Psoas muscle (tissue), 8 donors: Measurements from ENCODE around the gene ST6GALNAC2. TPM values are rescaled to one million over a fixed set of nuclear protein-coding genes. Genes with fewer than 3 reads are reported as not detected.

Source experiments
- ATAC-seq, 4 donors: fragments of 200-7000 bp; cut with Tn5 transposase; one replicate each; pipeline ENCODE4 v1.9.1; 2020; ENCODE audit warnings: moderate library complexity in 3 of 4, mild to moderate bottlenecking in 2 of 4
- DNase-seq, 2 donors: peaks; one replicate each; pipeline ENCODE4 v3.0.0-alpha.2; 2020
- H3K27ac ChIP-seq: fragments of 200-600 bp; one replicate; pipeline ENCODE4 v1.8.0; 2022
- H3K27me3 ChIP-seq, 3 donors: fragments of 200-600 bp in 1 of 3; one replicate each; pipeline versions ENCODE4 v1.6.1 to v1.8.0; 2013 to 2022; ENCODE audit warnings: low read length in 2 of 3, mild to moderate bottlenecking in 2 of 3, moderate library complexity in 1 of 3; ENCODE audit not compliant: insufficient read depth in 3 of 3
- H3K36me3 ChIP-seq, 2 donors: fragments of 200-600 bp in 1 of 2; one replicate each; pipeline versions ENCODE4 v1.6.1 to v1.8.0; 2013 to 2022; ENCODE audit warnings: low read depth in 1 of 2, mild to moderate bottlenecking in 1 of 2, moderate library complexity in 1 of 2; ENCODE audit not compliant: insufficient read depth in 1 of 2
- H3K4me1 ChIP-seq: fragments of 200-600 bp; one replicate; pipeline ENCODE4 v1.8.0; 2022
- H3K4me3 ChIP-seq: fragments of 200-600 bp; one replicate; pipeline ENCODE4 v1.8.0; 2022; ENCODE audit warnings: mild to moderate bottlenecking
- H3K9me3 ChIP-seq: fragments of 200-600 bp; one replicate; pipeline ENCODE4 v1.8.0; 2022
- CTCF ChIP-seq: fragments of 200-600 bp; IDR thresholded peaks from one replicate; pipeline ENCODE4 v1.8.0; 2022; ENCODE audit warnings: antibody characterized with exemption
- WGBS, 3 donors: extraction: QIAGEN DNeasy Blood & Tissue Kit; methylation state at CpG; one replicate each; pipeline versions ENCODE4 v1.1.6 to v1.1.7; 2013; 5-methylcytosine and 5-hydroxymethylcytosine counted together
- intact Hi-C, 2 donors: fragments of 100-400 bp; cut with DNase I; formaldehyde crosslinking; loops; one replicate each; pipeline versions ENCODE4 v1.11.0 to v1.14.2; 2022
- polyA plus RNA-seq, 3 donors: library from polyadenylated mRNA; stranded (reverse); fragments of 200-250 nt; gene quantifications; one replicate each; pipeline ENCODE4 v1.2.3, GENCODE V29; 2013
- total RNA-seq, 4 donors: library from RNA; stranded (reverse); fragmentation: NEBNext Ultra II Directional in 2 of 4; extraction: Animal tissue kit (Norgen Biotek cat#: 25700) in 2 of 4; gene quantifications; one replicate each; pipeline versions ENCODE4 v1.2.1 to v1.2.4, GENCODE V29; 2021 to 2023
- donor health status: healthy with polysubstance abuse.
- donor health status: DM: no; HTN: no; CAD: no; lungs with moderate emphysema.
- donor health status: Bipolar disorder and iron deficiency.
- donor health status: healthy.
- donor health status: DM: yes; HTN: yes; CAD: no.
- donor health status: DM: no; HTN: no; CAD: no.
- donor health status: DM: no; HTN: no; CAD: no.
- donor health status: DM: yes; HTN: yes; CAD: no.

Gene ST6GALNAC2
- total and polyA plus RNA-seq, 7 donors: 1.2 to 17.8 (median 8.7) TPM

DNA sequence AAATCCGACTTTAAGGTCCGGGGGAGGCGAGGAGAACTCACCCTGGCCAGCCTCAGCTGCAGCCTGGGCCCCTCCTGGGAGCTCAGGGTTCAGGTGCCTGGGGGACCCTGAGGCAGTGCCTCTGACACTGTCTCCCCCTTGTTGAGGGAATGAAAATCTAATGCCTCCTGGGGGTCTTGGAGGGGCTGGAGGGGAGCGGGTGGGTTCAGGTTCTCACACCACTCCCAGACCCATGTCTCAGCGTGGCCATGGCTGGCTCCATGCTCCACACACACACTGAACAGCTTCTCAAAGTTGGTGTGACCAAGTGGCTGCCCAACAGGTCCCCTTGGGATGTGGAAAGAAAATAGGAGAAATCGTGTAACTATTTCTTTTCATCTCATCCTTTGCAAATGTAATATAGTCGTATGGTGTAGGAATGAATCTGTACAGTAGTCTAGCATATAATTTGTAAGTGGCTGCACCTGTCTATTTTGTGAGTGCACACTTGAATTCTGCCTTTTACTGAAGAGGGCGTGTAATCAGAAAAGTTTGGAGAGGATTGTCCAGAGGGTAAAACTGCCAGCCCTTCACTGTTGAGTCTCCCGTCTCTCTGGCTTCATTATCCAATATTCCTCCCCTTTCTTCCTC, 46.6 kb downstream of the ST6GALNAC2 start:
- ATAC-seq: no peak
- no peak for DNase-seq
- 70 to 80% (median 80%) methylated on average over 9 of the region's 9 CpGs for WGBS, 3 donors
- H3K27me3 ChIP-seq: peaks cover 0 to 19% (median 9%) of the 10 kb centered on the region in 3 donors
- peak overlapping the region; percentile 50 for H3K27ac ChIP-seq
- intact Hi-C loops: no loop called here
- no peak for TF ChIP-seq CTCF
- H3K9me3 ChIP-seq: no peaks in the 10 kb centered on the region
- H3K4me3 ChIP-seq: peak overlapping the region; percentile 65
- H3K36me3 ChIP-seq: no peaks in the 10 kb centered on the region
- H3K4me1 ChIP-seq: peaks cover 31% of the 10 kb centered on the region

DNA sequence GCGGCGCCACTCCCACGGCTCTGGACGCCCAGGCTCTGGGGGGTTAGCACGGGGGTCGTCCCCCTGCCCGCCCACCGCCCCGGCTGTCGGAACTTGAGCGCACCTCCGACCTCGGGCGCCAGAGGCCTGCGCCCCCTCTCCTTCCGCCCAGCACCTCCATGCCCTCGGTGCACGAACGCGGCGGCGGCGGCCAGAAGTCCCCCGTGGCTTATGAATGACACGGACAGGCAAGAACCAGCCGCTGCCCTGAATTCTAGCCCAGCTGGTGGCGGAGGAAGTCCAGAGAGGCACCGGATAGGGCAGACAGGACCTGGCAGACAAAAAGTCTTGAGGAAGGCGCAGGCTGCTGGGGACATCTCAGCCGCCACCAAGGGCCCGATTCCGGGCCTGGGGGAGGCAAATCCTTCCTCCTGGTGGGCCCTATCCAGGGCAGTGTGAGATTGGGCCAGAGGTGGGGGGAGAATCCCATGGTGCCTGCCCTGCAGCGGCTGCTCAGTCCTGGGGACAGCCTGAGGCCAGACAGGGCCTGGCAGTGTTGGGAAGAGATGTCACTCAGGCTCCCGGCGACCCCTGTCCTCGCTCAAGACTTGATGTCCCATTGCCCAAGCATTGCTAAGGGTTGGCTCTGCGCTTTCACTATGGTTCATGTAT, 47.3 kb downstream of the ST6GALNAC2 start:
- Histone ChIP-seq H3K9me3 (no peaks in the 10 kb centered on the region), H3K4me3 (peak overlapping the region; percentile 65), H3K27me3 (peaks cover 0 to 19% (median 9%) of the 10 kb centered on the region in 3 donors), H3K27ac (peak overlapping the region; percentile 50), H3K36me3 (no peaks in the 10 kb centered on the region), H3K4me1 (peaks cover 24% of the 10 kb centered on the region)
- 19 to 30% (median 20%) methylated on average over 27 to 37 of the region's 37 CpGs for WGBS, 3 donors
- ATAC-seq: no peak
- intact Hi-C loops: no loop called here
- DNase-seq: peak in 1 of 2 donors; percentile 37
- TF ChIP-seq CTCF: no peak

DNA sequence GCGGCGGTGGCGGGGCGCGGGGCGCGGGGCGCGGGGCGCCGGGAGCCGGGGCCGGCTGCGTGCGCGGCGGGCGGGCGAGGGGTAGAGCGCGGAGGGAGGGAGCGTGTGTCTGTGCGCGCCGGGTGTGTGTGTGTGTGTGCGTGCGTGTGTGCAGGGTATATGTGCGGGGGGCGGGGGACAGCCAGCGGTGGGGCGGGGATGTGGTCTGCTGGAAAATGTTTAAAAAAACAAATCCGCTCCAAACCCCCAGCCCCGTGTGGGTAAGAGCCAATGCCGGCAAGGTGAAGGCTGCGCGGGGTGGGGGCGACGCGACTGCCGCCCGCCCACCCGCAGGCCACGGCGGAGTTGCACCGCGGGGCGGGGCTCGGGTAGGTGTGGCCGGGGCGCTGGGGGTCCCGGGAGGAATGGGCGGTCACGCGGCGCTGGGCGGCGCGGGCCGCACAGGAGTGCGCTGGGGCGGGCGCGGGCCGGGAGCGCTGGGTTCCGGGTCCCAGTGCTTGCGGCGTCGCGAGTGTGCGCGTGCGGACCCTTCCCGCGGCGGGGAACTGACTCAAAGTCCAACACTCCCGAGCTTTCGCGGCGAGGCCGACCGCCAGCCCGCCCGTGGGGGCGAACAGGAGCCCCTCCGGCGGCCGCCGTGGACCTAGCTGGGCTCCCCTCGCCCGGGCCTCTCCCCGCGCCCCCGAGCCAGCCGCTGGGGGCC, 47.9 kb downstream of the ST6GALNAC2 start, which contains the start of gene CYGB:
Gene CYGB, minus strand, starts transcription at position 132 of the 703 bp plus-strand sequence. CDS start 167 bp downstream, outside the sequence.
- peaks cover 0 to 19% (median 9%) of the 10 kb centered on the region in 3 donors for H3K27me3 ChIP-seq
- peak; percentile 61 to 74 for DNase-seq

GRCh38 chr17:76537288-76537577, 48.4 kb downstream of the ST6GALNAC2 start:
- peaks cover 0 to 19% (median 9%) of the 10 kb centered on the region in 3 donors for H3K27me3 ChIP-seq

More for the DNA sequence above, 47.9 kb downstream of the ST6GALNAC2 start, which contains the start of gene CYGB:
- no peaks in the 10 kb centered on the region for H3K36me3 ChIP-seq
- H3K4me3 ChIP-seq: peak within 1 kb of the TSS; percentile 65
- no peak for ATAC-seq
- WGBS, 3 donors: 1% methylated on average over 35 to 95 of the region's 95 CpGs
- peaks cover 24% of the 10 kb centered on the region for H3K4me1 ChIP-seq
- TF ChIP-seq CTCF: no peak
- no peaks in the 10 kb centered on the region for H3K9me3 ChIP-seq
- peak within 1 kb of the TSS; percentile 63 for H3K27ac ChIP-seq
- intact Hi-C loops: no loop called here

More at GRCh38 chr17:76537288-76537577, 48.4 kb downstream of the ST6GALNAC2 start:
- TF ChIP-seq CTCF: no peak
- Histone ChIP-seq H3K4me1 (peaks cover 24% of the 10 kb centered on the region), H3K9me3 (no peaks in the 10 kb centered on the region), H3K4me3 (peak overlapping the region; percentile 65), H3K36me3 (no peaks in the 10 kb centered on the region), H3K27ac (peak overlapping the region; percentile 63)
- WGBS, 3 donors: 5 to 11% (median 7%) methylated on average over 22 to 26 of the region's 26 CpGs
- no peak for ATAC-seq
- peak; percentile 59 to 79 for DNase-seq
- intact Hi-C loops: no loop called here
